Fibroblast of villous mesenchyme (primary cell): Measurements from ENCODE around the gene RAD9A. TPM values are rescaled to one million over a fixed set of nuclear protein-coding genes. Genes with fewer than 3 reads are reported as not detected.
A peak's percentile ranks its signal among the peaks of the same experiment; 100 is the strongest.

ENCODE experiments used
- DNase-seq: peaks from one replicate; pipeline ENCODE4 v3.0.0-alpha.2; 2010; ENCODE audit warnings: low read depth
- H3K4me3 ChIP-seq: 2 replicates; pipeline ENCODE4 v1.5.1; 2011; ENCODE audit warnings: low read depth, mild to moderate bottlenecking, low read length
- CTCF ChIP-seq: IDR thresholded peaks from 2 replicates; pipeline ENCODE4 v1.5.1; 2012; ENCODE audit warnings: low read depth, mild to moderate bottlenecking, low read length; ENCODE audit not compliant: insufficient read depth
- total RNA-seq: library from RNA; depleted of rRNA; stranded (reverse); fragments of >200 nt; gene quantifications from 2 replicates; pipeline ENCODE4 v1.2.3, GENCODE V29; 2012

The RAD9A gene
- total RNA-seq, 1 donor: 4.3 TPM

- TF ChIP-seq CTCF: no peak
- no peak for DNase-seq
- H3K4me3 ChIP-seq: no peak overlapping the region
Measured at GRCh38 chr11:67439321-67440228, 47.8 kb downstream of the RAD9A start.

- H3K4me3 ChIP-seq: no peak overlapping the region
- TF ChIP-seq CTCF: no peak
- DNase-seq: no peak
Measured at GRCh38 chr11:67440229-67441097, 48.7 kb downstream of the RAD9A start.

GRCh38 chr11:67441098-67441563 is 49.3 kb downstream of the RAD9A start:
- H3K4me3 ChIP-seq: no peak overlapping the region
- no peak for DNase-seq
- no peak for TF ChIP-seq CTCF

GRCh38 chr11:67441731-67442351 is 50.1 kb downstream of the RAD9A start:
- no peak for DNase-seq
- no peak for TF ChIP-seq CTCF
- H3K4me3 ChIP-seq: no peak overlapping the region

- DNase-seq: peak; percentile 5
- TF ChIP-seq CTCF: no peak
- peak overlapping the region; percentile 80 for H3K4me3 ChIP-seq
Measured at GRCh38 chr11:67442504-67443404, 51.0 kb downstream of the RAD9A start.

- no peak overlapping the region for H3K4me3 ChIP-seq
- no peak for TF ChIP-seq CTCF
- no peak for DNase-seq
Measured at GRCh38 chr11:67445515-67445914, 53.7 kb downstream of the RAD9A start.
